SK-N-SH (cell line): ENCODE data around the gene MPHOSPH8. TPM values are rescaled to one million over a fixed set of nuclear protein-coding genes. Genes with fewer than 3 reads are reported as not detected.

ENCODE experiments used
- CTCF ChIA-PET: fragments of 300-600, 350-600 bp; formaldehyde crosslinking; extraction: SDS; loops from one replicate; lab custom pipeline; 2021; lab: Yijun Ruan, JAX
- POLR2A ChIA-PET: fragments of 350-600 bp; sonication (Branson Sonifier 250); formaldehyde crosslinking; extraction: SDS; loops from one replicate; lab custom pipeline; 2020; ENCODE audit warnings: antibody characterized with exemption, inconsistent platforms; lab: Yijun Ruan, JAX
- DNase-seq: peaks from one replicate; pipeline ENCODE4 v3.0.0; 2012
- H2AFZ ChIP-seq: fragments of 200-600 bp; sonication (generic); 2 replicates; pipeline ENCODE4 v1.8.1; 2016; ENCODE audit warnings: antibody characterized with exemption, mild to moderate bottlenecking, low read depth
- H3F3A ChIP-seq: fragments of 200-600 bp; sonication (generic); replicated peaks from 2 replicates; pipeline ENCODE3; 2016; ENCODE audit warnings: antibody characterized with exemption, mild to moderate bottlenecking; ENCODE audit not compliant: insufficient read depth
- H3K27ac ChIP-seq, 2 experiments: fragments of 200-500 bp in 1 of 2; fragments of 200-600 bp in 1 of 2; sonication (Bioruptor generic) in 1 of 2; sonication (generic), shearing (Covaris generic) in 1 of 2; 2 replicates each; pipeline versions ENCODE4 v1.5.1 to v1.6.1; 2014 to 2016; ENCODE audit warnings: low read depth in 2 of 2, inconsistent platforms in 1 of 2, low read length in 1 of 2, mild to moderate bottlenecking in 1 of 2, mixed read lengths in 1 of 2
- H3K27me3 ChIP-seq: fragments of 200-600 bp; sonication (generic), shearing (Covaris generic); 2 replicates; pipeline ENCODE4 v1.6.1; 2016; ENCODE audit warnings: mixed run types; ENCODE audit not compliant: insufficient read depth
- H3K36me3 ChIP-seq, 2 experiments: fragments of 200-500 bp in 1 of 2; fragments of 200-600 bp in 1 of 2; sonication (Bioruptor generic) in 1 of 2; sonication (generic) in 1 of 2; replicated peaks in 1 of 2; 2 replicates each; pipeline versions ENCODE3 to v1.5.1; 2014 to 2016; ENCODE audit warnings: low read length in 1 of 2, mild to moderate bottlenecking in 1 of 2; ENCODE audit not compliant: insufficient read depth in 2 of 2, control insufficient read depth in 1 of 2
- H3K4me1 ChIP-seq, 2 experiments: fragments of 200-500 bp in 1 of 2; fragments of 200-600 bp in 1 of 2; sonication (Bioruptor generic) in 1 of 2; sonication (generic), shearing (Covaris generic) in 1 of 2; 2 replicates each; pipeline versions ENCODE4 v1.5.1 to v1.6.1; 2014 to 2016; ENCODE audit warnings: low read depth in 1 of 2, low read length in 1 of 2, mixed run types in 1 of 2; ENCODE audit not compliant: insufficient read depth in 2 of 2, control insufficient read depth in 1 of 2
- H3K4me2 ChIP-seq: fragments of 200-600 bp; sonication (generic), shearing (Covaris generic); 2 replicates; pipeline ENCODE4 v1.6.1; 2017; ENCODE audit warnings: mixed run types
- H3K4me3 ChIP-seq, 2 experiments: fragments of 200-500 bp in 1 of 2; fragments of 200-600 bp in 1 of 2; sonication (Bioruptor generic) in 1 of 2; sonication (generic), shearing (Covaris generic) in 1 of 2; 2 replicates each; pipeline versions ENCODE4 v1.5.1 to v1.8.1; 2014 to 2016; ENCODE audit warnings: low read depth in 2 of 2, inconsistent platforms in 1 of 2, low read length in 1 of 2, mild to moderate bottlenecking in 1 of 2, mixed read lengths in 1 of 2, moderate library complexity in 1 of 2
- H3K79me2 ChIP-seq: fragments of 200-600 bp; sonication (generic); 2 replicates; pipeline ENCODE4 v1.8.1; 2017; ENCODE audit warnings: mild to moderate bottlenecking; ENCODE audit not compliant: insufficient read depth
- H3K9ac ChIP-seq: fragments of 200-600 bp; sonication (generic); 2 replicates; pipeline ENCODE4 v1.6.1; 2017; ENCODE audit warnings: mixed run types
- H3K9me2 ChIP-seq: fragments of 200-600 bp; sonication (generic); 2 replicates; pipeline ENCODE4 v1.6.1; 2017; ENCODE audit warnings: mixed run types
- H3K9me3 ChIP-seq: fragments of 200-600 bp; sonication (generic); 2 replicates; pipeline ENCODE4 v1.6.1; 2017; ENCODE audit warnings: mixed run types, mild to moderate bottlenecking, moderate library complexity
- H4K20me1 ChIP-seq: fragments of 200-600 bp; sonication (generic); 2 replicates; pipeline ENCODE4 v1.6.1; 2017; ENCODE audit warnings: mild to moderate bottlenecking, mixed run types; ENCODE audit not compliant: insufficient read depth
- CTCF ChIP-seq: fragments of 200-600 bp; sonication (generic); IDR thresholded peaks from 2 replicates; pipeline ENCODE4 v1.6.1; 2017; ENCODE audit warnings: antibody characterized with exemption, mild to moderate bottlenecking, moderate library complexity
- ELF1 ChIP-seq: IDR thresholded peaks from 2 replicates; pipeline ENCODE4 v1.4.0; 2012
- EP300 ChIP-seq, 2 experiments: IDR thresholded peaks; 2 replicates each; pipeline versions ENCODE4 v1.4.0 to v1.6.1; 2012; ENCODE audit warnings: borderline replicate concordance in 1 of 2, low read depth in 1 of 2, low read length in 1 of 2
- GABPA ChIP-seq: IDR thresholded peaks from 2 replicates; pipeline ENCODE4 v1.4.0; 2012; ENCODE audit warnings: low read depth, mild to moderate bottlenecking
- GATA2 ChIP-seq: sonication (generic); formaldehyde crosslinking; IDR thresholded peaks from 2 replicates; pipeline ENCODE4 v1.5.0; 2020; ENCODE audit warnings: mild to moderate bottlenecking, missing genetic modification reagents
- NFIC ChIP-seq: IDR thresholded peaks from 2 replicates; pipeline ENCODE4 v1.4.0; 2012; ENCODE audit warnings: borderline replicate concordance
- NRF1 ChIP-seq: IDR thresholded peaks from 2 replicates; pipeline ENCODE4 v1.6.1; 2012; ENCODE audit warnings: low read depth, mild to moderate bottlenecking, low read length
- POLR2AphosphoS5 ChIP-seq: IDR thresholded peaks from 2 replicates; pipeline ENCODE4 v1.6.1; 2012; ENCODE audit warnings: low read depth, low read length
- RCOR1 ChIP-seq: fragments of 150-350 bp; IDR thresholded peaks from 2 replicates; pipeline ENCODE4 v1.6.1; 2017; ENCODE audit warnings: antibody characterized with exemption, low read length
- SIN3A ChIP-seq: IDR thresholded peaks from 2 replicates; pipeline ENCODE4 v1.6.1; 2012; ENCODE audit warnings: low read depth, mild to moderate bottlenecking, low read length, moderate library complexity, borderline replicate concordance
- SMC3 ChIP-seq: IDR thresholded peaks from 2 replicates; pipeline ENCODE4 v1.6.1; 2012; ENCODE audit warnings: low read depth, low read length, improper control_type of control experiment
- TAF1 ChIP-seq: IDR thresholded peaks from 2 replicates; pipeline ENCODE4 v1.6.1; 2012; ENCODE audit warnings: low read depth, mild to moderate bottlenecking, low read length, moderate library complexity, borderline replicate concordance
- TCF12 ChIP-seq: IDR thresholded peaks from 2 replicates; pipeline ENCODE4 v1.4.0; 2012
- YY1 ChIP-seq: IDR thresholded peaks from 2 replicates; pipeline ENCODE4 v1.4.0; 2012; ENCODE audit warnings: low read depth, mild to moderate bottlenecking
- WGBS: methylation state at CpG from one replicate; pipeline ENCODE4 v1.1.6; 2017; ENCODE audit warnings: low lambda C conversion rate; 5-methylcytosine and 5-hydroxymethylcytosine counted together
- polyA plus RNA-seq, 3 experiments: library from polyadenylated mRNA; depleted of rRNA; stranded (reverse); fragments of >200 nt; gene quantifications; 2 replicates each; pipeline ENCODE4 v1.2.3, GENCODE V29; 2012
- TF ChIP-seq, protein P1 (sequence below): IDR thresholded peaks from 2 replicates; pipeline ENCODE4 v1.4.0; 2012; ENCODE audit warnings: low read depth
- TF ChIP-seq, protein P2 (sequence below): IDR thresholded peaks from 2 replicates; pipeline ENCODE4 v1.4.0; 2012; ENCODE audit warnings: low read depth, borderline replicate concordance
- TF ChIP-seq, protein P3 (sequence below): IDR thresholded peaks from 2 replicates; pipeline ENCODE4 v1.4.0; 2012; ENCODE audit warnings: low read depth, borderline replicate concordance
- TF ChIP-seq, protein P4 (sequence below): fragments of 150-350 bp; IDR thresholded peaks from 2 replicates; pipeline ENCODE4 v1.6.1; 2016; ENCODE audit warnings: mild to moderate bottlenecking, low read depth, low read length

The MPHOSPH8 gene
- polyA plus RNA-seq, 1 of the 3 experiments (the other 2 are of a cell fraction): 11.1 TPM

DNA sequence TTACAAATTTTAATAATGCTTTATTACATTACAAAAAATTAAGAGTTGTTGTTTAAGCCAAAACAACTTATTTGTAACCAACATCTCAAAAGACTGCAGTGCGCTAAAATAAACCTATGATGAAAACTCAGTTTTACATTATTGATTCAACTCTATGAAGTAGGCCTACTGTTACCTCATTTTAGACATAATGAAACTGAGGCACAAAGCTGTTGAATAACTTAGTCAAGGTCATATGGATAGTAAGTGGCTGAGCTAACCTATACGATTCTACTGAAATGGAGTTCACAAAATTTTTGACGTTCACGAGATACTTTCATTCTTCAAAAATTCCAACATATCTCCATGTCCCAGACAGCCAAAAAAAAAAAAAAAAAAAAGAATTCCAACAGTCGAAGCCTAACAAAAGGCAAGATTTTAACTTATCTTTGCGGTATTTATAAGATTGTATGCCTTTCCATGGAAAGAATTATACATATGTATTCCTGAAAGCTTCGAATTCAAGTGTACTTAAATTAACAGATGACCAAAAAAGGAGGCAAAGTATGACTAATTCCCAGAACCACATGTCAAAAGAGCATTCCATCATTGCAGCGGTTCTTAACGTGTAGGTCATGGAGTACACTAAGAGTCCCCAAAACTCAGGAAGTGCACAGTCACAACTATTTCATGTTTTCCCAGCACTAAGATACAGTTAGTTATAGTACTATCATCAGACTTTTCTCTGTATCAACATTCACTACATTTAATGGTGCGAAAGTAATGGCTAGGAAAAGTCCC, 79.9 kb downstream of the MPHOSPH8 start:
- H3K9ac ChIP-seq: no peak overlapping the region
- H3K79me2 ChIP-seq: peaks cover 54% of the 10 kb centered on the region
- H3K9me3 ChIP-seq: no peaks in the 10 kb centered on the region
- H3F3A ChIP-seq: peaks cover 14% of the 10 kb centered on the region
- no peaks in the 10 kb centered on the region for H3K9me2 ChIP-seq
- no peak overlapping the region for H2AFZ ChIP-seq
- WGBS: 69% methylated on average over 10 of the region's 10 CpGs
- POLR2A ChIA-PET: no interaction called here
- H3K27me3 ChIP-seq: no peaks in the 10 kb centered on the region
- H3K4me1 ChIP-seq: peaks cover 0 to 6% of the 10 kb centered on the region in 2 experiments; a peak in 1 of 4 replicates
- CTCF ChIA-PET: no interaction called here
- H3K4me2 ChIP-seq: no peak overlapping the region
- peaks cover 6 to 29% of the 10 kb centered on the region in 2 experiments for H3K36me3 ChIP-seq
- H3K27ac ChIP-seq: peak overlapping the region in 1 of 2 experiments; percentile 48; a peak in 2 of 4 replicates
- DNase-seq: no peak
- no peak overlapping the region for H3K4me3 ChIP-seq
- peaks cover 5% of the 10 kb centered on the region; the same call in 1 of the 2 replicates for H4K20me1 ChIP-seq
- TF ChIP-seq, protein P1, sequence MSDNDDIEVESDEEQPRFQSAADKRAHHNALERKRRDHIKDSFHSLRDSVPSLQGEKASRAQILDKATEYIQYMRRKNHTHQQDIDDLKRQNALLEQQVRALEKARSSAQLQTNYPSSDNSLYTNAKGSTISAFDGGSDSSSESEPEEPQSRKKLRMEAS: 0 out of 2 replicates have a peak, but pooled peaks have one; percentile 34
- no peak for TF ChIP-seq CTCF

DNA sequence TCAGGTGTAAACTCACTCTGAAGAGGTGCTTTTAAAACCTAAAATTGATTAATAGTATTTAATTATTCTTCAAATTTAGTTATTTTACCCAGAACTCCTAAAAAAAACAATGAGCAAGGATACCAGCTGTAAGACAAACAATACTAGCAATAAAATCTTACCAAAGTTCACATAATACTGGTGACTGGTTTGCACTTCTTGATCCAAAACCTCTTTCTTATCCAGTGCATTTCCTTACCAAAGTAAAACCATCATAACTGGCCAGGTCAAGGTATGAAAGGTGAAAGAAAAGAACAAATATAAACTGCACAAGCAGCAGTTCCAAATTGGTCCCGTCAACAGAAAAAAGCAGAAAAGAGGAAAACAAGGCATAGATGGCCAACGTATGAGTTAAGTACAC, 86.6 kb downstream of the MPHOSPH8 start:
- H3K9me3 ChIP-seq: no peaks in the 10 kb centered on the region
- H3K79me2 ChIP-seq: peaks cover 75% of the 10 kb centered on the region
- no peak overlapping the region for H3K4me3 ChIP-seq
- DNase-seq: no peak
- H3K36me3 ChIP-seq: peaks cover 13 to 19% of the 10 kb centered on the region in 2 experiments
- H3K27ac ChIP-seq: no peak overlapping the region
- no peak for TF ChIP-seq RCOR1
- TF ChIP-seq SMC3: no peak
- no peak for TF ChIP-seq NFIC
- TF ChIP-seq ELF1: no peak
- no peak for TF ChIP-seq TAF1
- TF ChIP-seq GABPA: no peak
- no peak for TF ChIP-seq CTCF
- TF ChIP-seq, protein P2, sequence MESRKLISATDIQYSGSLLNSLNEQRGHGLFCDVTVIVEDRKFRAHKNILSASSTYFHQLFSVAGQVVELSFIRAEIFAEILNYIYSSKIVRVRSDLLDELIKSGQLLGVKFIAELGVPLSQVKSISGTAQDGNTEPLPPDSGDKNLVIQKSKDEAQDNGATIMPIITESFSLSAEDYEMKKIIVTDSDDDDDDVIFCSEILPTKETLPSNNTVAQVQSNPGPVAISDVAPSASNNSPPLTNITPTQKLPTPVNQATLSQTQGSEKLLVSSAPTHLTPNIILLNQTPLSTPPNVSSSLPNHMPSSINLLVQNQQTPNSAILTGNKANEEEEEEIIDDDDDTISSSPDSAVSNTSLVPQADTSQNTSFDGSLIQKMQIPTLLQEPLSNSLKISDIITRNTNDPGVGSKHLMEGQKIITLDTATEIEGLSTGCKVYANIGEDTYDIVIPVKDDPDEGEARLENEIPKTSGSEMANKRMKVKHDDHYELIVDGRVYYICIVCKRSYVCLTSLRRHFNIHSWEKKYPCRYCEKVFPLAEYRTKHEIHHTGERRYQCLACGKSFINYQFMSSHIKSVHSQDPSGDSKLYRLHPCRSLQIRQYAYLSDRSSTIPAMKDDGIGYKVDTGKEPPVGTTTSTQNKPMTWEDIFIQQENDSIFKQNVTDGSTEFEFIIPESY: no peak
- TF ChIP-seq NRF1: no peak
- TF ChIP-seq SIN3A: no peak
- no peak for TF ChIP-seq EP300 (IDR thresholded peaks at IDR 0.05; ENCODE audit: borderline replicate concordance in 1 of 2, low read depth in 1 of 2, low read length in 1 of 2)
- TF ChIP-seq TCF12: no peak
- TF ChIP-seq, protein P3, sequence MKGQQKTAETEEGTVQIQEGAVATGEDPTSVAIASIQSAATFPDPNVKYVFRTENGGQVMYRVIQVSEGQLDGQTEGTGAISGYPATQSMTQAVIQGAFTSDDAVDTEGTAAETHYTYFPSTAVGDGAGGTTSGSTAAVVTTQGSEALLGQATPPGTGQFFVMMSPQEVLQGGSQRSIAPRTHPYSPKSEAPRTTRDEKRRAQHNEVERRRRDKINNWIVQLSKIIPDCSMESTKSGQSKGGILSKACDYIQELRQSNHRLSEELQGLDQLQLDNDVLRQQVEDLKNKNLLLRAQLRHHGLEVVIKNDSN: no peak
- TF ChIP-seq, protein P4, sequence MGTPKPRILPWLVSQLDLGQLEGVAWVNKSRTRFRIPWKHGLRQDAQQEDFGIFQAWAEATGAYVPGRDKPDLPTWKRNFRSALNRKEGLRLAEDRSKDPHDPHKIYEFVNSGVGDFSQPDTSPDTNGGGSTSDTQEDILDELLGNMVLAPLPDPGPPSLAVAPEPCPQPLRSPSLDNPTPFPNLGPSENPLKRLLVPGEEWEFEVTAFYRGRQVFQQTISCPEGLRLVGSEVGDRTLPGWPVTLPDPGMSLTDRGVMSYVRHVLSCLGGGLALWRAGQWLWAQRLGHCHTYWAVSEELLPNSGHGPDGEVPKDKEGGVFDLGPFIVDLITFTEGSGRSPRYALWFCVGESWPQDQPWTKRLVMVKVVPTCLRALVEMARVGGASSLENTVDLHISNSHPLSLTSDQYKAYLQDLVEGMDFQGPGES: no peak
- TF ChIP-seq YY1: no peak
- no peak for TF ChIP-seq POLR2AphosphoS5
- TF ChIP-seq GATA2: no peak
- H3K9ac ChIP-seq: no peak overlapping the region
- no peaks in the 10 kb centered on the region for H3K4me1 ChIP-seq
- 0 out of 2 replicates have a peak, but pooled peaks cover 8% of the 10 kb centered on the region for H4K20me1 ChIP-seq
- WGBS: 95% methylated on average over 2 of the region's 2 CpGs
- no peak overlapping the region for H3K4me2 ChIP-seq
- ChIA-PET POLR2A (no interaction called here), CTCF (no interaction called here)
- no peaks in the 10 kb centered on the region for H3K27me3 ChIP-seq
- H2AFZ ChIP-seq: no peak overlapping the region
- H3F3A ChIP-seq: no peaks in the 10 kb centered on the region
- no peaks in the 10 kb centered on the region for H3K9me2 ChIP-seq
